Natural killer cell (primary cell): Measurements from ENCODE around the gene PHB1. TPM values are rescaled to one million over a fixed set of nuclear protein-coding genes. Genes with fewer than 3 reads are reported as not detected.

Experiments
- ATAC-seq, 3 donors: fragments of 150-1000 bp in 2 of 3; fragments of 200-7000 bp in 1 of 3; cut with Tn5 transposase; 1 replicate in 1 of 3; 2 replicates in 2 of 3; pipeline ENCODE4 v1.10.0; 2021; ENCODE audit warnings: mild to moderate bottlenecking in 2 of 3, moderate library complexity in 2 of 3
- DNase-seq, 2 donors: peaks; one replicate each; pipeline versions ENCODE4 v3.0.0 to v3.0.0-alpha.2; 2013 to 2021; ENCODE audit warnings: mixed read lengths in 1 of 2
- H3K27ac ChIP-seq: one replicate; pipeline ENCODE4 v1.5.1; 2013; ENCODE audit warnings: mild to moderate bottlenecking, low read length
- H3K27me3 ChIP-seq: one replicate; pipeline ENCODE4 v1.6.1; 2013; ENCODE audit warnings: low read length; ENCODE audit not compliant: control insufficient read depth, insufficient read depth
- H3K36me3 ChIP-seq: one replicate; pipeline ENCODE4 v1.6.1; 2013; ENCODE audit warnings: low read length; ENCODE audit not compliant: control insufficient read depth, insufficient read depth
- H3K4me1 ChIP-seq: one replicate; pipeline ENCODE4 v1.6.1; 2013; ENCODE audit warnings: low read length; ENCODE audit not compliant: control insufficient read depth, insufficient read depth
- H3K4me3 ChIP-seq: one replicate; pipeline ENCODE4 v1.5.1; 2013; ENCODE audit warnings: low read length
- H3K9me3 ChIP-seq: one replicate; pipeline ENCODE4 v1.6.1; 2013; ENCODE audit warnings: low read length; ENCODE audit not compliant: control insufficient read depth, insufficient read depth
- H3K27ac Mint-ChIP-seq, 2 donors: one replicate each; pipeline ENCODE4 v1.8.0; 2022; ENCODE audit warnings: mild to moderate bottlenecking in 2 of 2, mixed read lengths in 2 of 2, moderate library complexity in 1 of 2
- H3K27me3 Mint-ChIP-seq, 2 donors: one replicate each; pipeline ENCODE4 v1.8.0; 2022; ENCODE audit warnings: low read depth in 2 of 2, mixed read lengths in 2 of 2
- H3K36me3 Mint-ChIP-seq: one replicate; pipeline ENCODE4 v1.8.0; 2022; ENCODE audit warnings: mixed read lengths
- H3K4me1 Mint-ChIP-seq, 2 donors: one replicate each; pipeline ENCODE4 v1.8.0; 2022; ENCODE audit warnings: mixed read lengths in 2 of 2
- H3K4me3 Mint-ChIP-seq: one replicate; pipeline ENCODE4 v1.8.0; 2022; ENCODE audit warnings: mild to moderate bottlenecking, moderate library complexity, mixed read lengths
- H3K9me3 Mint-ChIP-seq, 2 donors: one replicate each; pipeline ENCODE4 v1.8.0; 2022; ENCODE audit warnings: mixed read lengths in 2 of 2
- CTCF ChIP-seq: fragments of 200-600 bp; IDR thresholded peaks from one replicate; pipeline ENCODE4 v1.8.0; 2022; ENCODE audit warnings: antibody characterized with exemption
- WGBS: methylation state at CpG from one replicate; pipeline ENCODE4 v1.1.7; 2013; ENCODE audit warnings: missing lambda C conversion rate; ENCODE audit not compliant: insufficient coverage; 5-methylcytosine and 5-hydroxymethylcytosine counted together
- intact Hi-C: fragments of 100-400 bp; cut with micrococcal nuclease; formaldehyde crosslinking; loops from one replicate; pipeline ENCODE4 v1.14.2; 2022
- total RNA-seq, 4 donors: library from RNA; stranded (reverse); fragments of 120-200 nt in 1 of 4; gene quantifications; one replicate each; pipeline versions ENCODE4 v1.2.3 to v1.2.4, GENCODE V29; 2013 to 2022

PHB1 gene
- total RNA-seq, result 10 to 100 TPM; 49.6 to 66.2 (median 60.3) TPM
- total RNA-seq (2013), result 58.3 TPM

- Mint-ChIP-seq H3K9me3 (no peaks in the 10 kb centered on the region), H3K4me3 (peak within 1 kb of the TSS; percentile 100), H3K4me1 (peaks cover 17 to 18% of the 10 kb centered on the region in 2 donors), H3K36me3 (peaks cover 9% of the 10 kb centered on the region), H3K27ac (peak within 1 kb of the TSS; percentile 82 to 87), H3K27me3 (peaks cover 0 to 12% of the 10 kb centered on the region in 2 donors)
- Histone ChIP-seq H3K27ac (peak within 1 kb of the TSS; percentile 32), H3K36me3 (peaks cover 25% of the 10 kb centered on the region), H3K27me3 (no peaks in the 10 kb centered on the region), H3K4me1 (peaks cover 18% of the 10 kb centered on the region), H3K4me3 (peak within 1 kb of the TSS; percentile 83), H3K9me3 (no peaks in the 10 kb centered on the region)
- ATAC-seq (peak; percentile 96 to 99 (median 98)), DNase-seq (peak; percentile 78 to 97)
- under 1% methylated on average over 30 of the region's 30 CpGs for WGBS
- no peak for TF ChIP-seq CTCF
- intact Hi-C loops, result no loop called here
These were observed at the start of gene PHB1 for GRCh38 chr17:49414622-49415350. Gene PHB1, minus strand, starts transcription at chr17:49414882. Its CDS starts 1,618 bp downstream, at chr17:49413264.

- 92% methylated on average over 2 of the region's 2 CpGs for WGBS
- intact Hi-C loops, result no loop called here
- ATAC-seq (no peak), DNase-seq (no peak)
- no peak overlapping the region for H3K27ac ChIP-seq
- TF ChIP-seq CTCF, result no peak
- H3K9me3 Mint-ChIP-seq, result peaks cover 2 to 3% of the 10 kb centered on the region in 2 donors
- peaks cover 3% of the 10 kb centered on the region for H3K27me3 ChIP-seq
- H3K27me3 Mint-ChIP-seq, result peaks cover 39 to 51% of the 10 kb centered on the region in 2 donors
- no peak overlapping the region for H3K27ac Mint-ChIP-seq
- no peaks in the 10 kb centered on the region for H3K4me1 Mint-ChIP-seq
- H3K36me3 ChIP-seq, result no peaks in the 10 kb centered on the region
- H3K4me3 Mint-ChIP-seq, result no peak overlapping the region
- no peaks in the 10 kb centered on the region for H3K4me1 ChIP-seq
- no peak overlapping the region for H3K4me3 ChIP-seq
- H3K9me3 ChIP-seq, result no peaks in the 10 kb centered on the region
- no peaks in the 10 kb centered on the region for H3K36me3 Mint-ChIP-seq
These were observed 49.4 kb upstream of the PHB1 start for GRCh38 chr17:49464049-49464448.

GRCh38 chr17:49461580-49461979, 46.9 kb upstream of the PHB1 start:
- Histone ChIP-seq H3K9me3 (no peaks in the 10 kb centered on the region), H3K4me3 (no peak overlapping the region), H3K27ac (no peak overlapping the region), H3K36me3 (no peaks in the 10 kb centered on the region), H3K4me1 (no peaks in the 10 kb centered on the region), H3K27me3 (no peaks in the 10 kb centered on the region)
- no peak for ATAC-seq
- peaks cover 0 to 4% of the 10 kb centered on the region in 2 donors for H3K4me1 Mint-ChIP-seq
- WGBS, result 42% methylated on average over 2 of the region's 2 CpGs
- H3K9me3 Mint-ChIP-seq, result peaks cover 2 to 3% of the 10 kb centered on the region in 2 donors
- H3K4me3 Mint-ChIP-seq, result no peak overlapping the region
- no peaks in the 10 kb centered on the region for H3K36me3 Mint-ChIP-seq
- DNase-seq, result no peak
- no peak overlapping the region for H3K27ac Mint-ChIP-seq
- intact Hi-C loops, result no loop called here
- peaks cover 34 to 45% of the 10 kb centered on the region in 2 donors for H3K27me3 Mint-ChIP-seq
- no peak for TF ChIP-seq CTCF

- peaks cover 36 to 48% of the 10 kb centered on the region in 2 donors for H3K27me3 Mint-ChIP-seq
- H3K9me3 Mint-ChIP-seq, result peaks cover 2 to 3% of the 10 kb centered on the region in 2 donors
- Histone ChIP-seq H3K27me3 (no peaks in the 10 kb centered on the region), H3K36me3 (no peaks in the 10 kb centered on the region), H3K27ac (no peak overlapping the region), H3K9me3 (no peaks in the 10 kb centered on the region), H3K4me3 (no peak overlapping the region), H3K4me1 (no peaks in the 10 kb centered on the region)
- H3K4me1 Mint-ChIP-seq, result peaks cover 0 to 12% of the 10 kb centered on the region in 2 donors
- no peak for TF ChIP-seq CTCF
- no peak for DNase-seq
- intact Hi-C loops, result no loop called here
- H3K36me3 Mint-ChIP-seq, result no peaks in the 10 kb centered on the region
- 90% methylated on average over 7 of the region's 7 CpGs for WGBS
- H3K4me3 Mint-ChIP-seq, result no peak overlapping the region
- H3K27ac Mint-ChIP-seq, result no peak overlapping the region
- ATAC-seq, result no peak
These were observed 45.7 kb upstream of the PHB1 start for GRCh38 chr17:49460401-49460800.
